ENCODE data around the gene CTDSP2.

CTDSP2 gene

GRCh38 chr12:57779736-57780135 lies 66.8 kb downstream of the CTDSP2 start:
- Histone ChIP-seq H3K27me3 (no peaks in the 10 kb centered on the region), H3K4me1 (ENCODE audit: control insufficient read depth in 1 of 2, insufficient read depth in 1 of 2, low read depth in 1 of 2, low read length in 1 of 2) (peaks cover 26 to 30% of the 10 kb centered on the region in 2 experiments), H3K36me3 (no peaks in the 10 kb centered on the region), H3K4me3 (ENCODE audit: low read depth in 1 of 2, low read length in 1 of 2) (no peak overlapping the region), H3K9me3 (no peaks in the 10 kb centered on the region), H3K27ac (no peak overlapping the region)
- TF ChIP-seq CTCF (IDR thresholded peaks at IDR 0.05) = no peak

GRCh38 chr12:57777911-57778310 lies 68.6 kb downstream of the CTDSP2 start:
- Histone ChIP-seq H3K4me1 (ENCODE audit: control insufficient read depth in 1 of 2, insufficient read depth in 1 of 2, low read depth in 1 of 2, low read length in 1 of 2) (peaks cover 22 to 26% of the 10 kb centered on the region in 2 experiments), H3K4me3 (ENCODE audit: low read depth in 1 of 2, low read length in 1 of 2) (no peak overlapping the region), H3K36me3 (no peaks in the 10 kb centered on the region), H3K27ac (no peak overlapping the region), H3K9me3 (no peaks in the 10 kb centered on the region), H3K27me3 (peaks cover 6% of the 10 kb centered on the region)
- TF ChIP-seq CTCF (IDR thresholded peaks at IDR 0.05) = no peak

GRCh38 chr12:57777367-57777766 lies 69.2 kb downstream of the CTDSP2 start:
- H3K27ac ChIP-seq = no peak overlapping the region
- peaks cover 9% of the 10 kb centered on the region for H3K27me3 ChIP-seq
- no peak for TF ChIP-seq CTCF (IDR thresholded peaks at IDR 0.05)
- H3K4me3 ChIP-seq (ENCODE audit: low read depth in 1 of 2, low read length in 1 of 2) = no peak overlapping the region
- peaks cover 25 to 28% of the 10 kb centered on the region in 2 experiments for H3K4me1 ChIP-seq (ENCODE audit: control insufficient read depth in 1 of 2, insufficient read depth in 1 of 2, low read depth in 1 of 2, low read length in 1 of 2)
- no peaks in the 10 kb centered on the region for H3K36me3 ChIP-seq
- H3K9me3 ChIP-seq = no peaks in the 10 kb centered on the region

- no peaks in the 10 kb centered on the region for H3K9me3 ChIP-seq
- no peak for TF ChIP-seq CTCF (IDR thresholded peaks at IDR 0.05)
- H3K27ac ChIP-seq = no peak overlapping the region
- H3K27me3 ChIP-seq = peaks cover 9% of the 10 kb centered on the region
- no peak overlapping the region for H3K4me3 ChIP-seq (ENCODE audit: low read depth in 1 of 2, low read length in 1 of 2)
- H3K4me1 ChIP-seq (ENCODE audit: control insufficient read depth in 1 of 2, insufficient read depth in 1 of 2, low read depth in 1 of 2, low read length in 1 of 2) = peaks cover 21 to 28% of the 10 kb centered on the region in 2 experiments
- H3K36me3 ChIP-seq = no peaks in the 10 kb centered on the region
Measured at GRCh38 chr12:57776247-57776587, 70.3 kb downstream of the CTDSP2 start.

- Histone ChIP-seq H3K27ac (no peak overlapping the region), H3K4me1 (ENCODE audit: control insufficient read depth in 1 of 2, insufficient read depth in 1 of 2, low read depth in 1 of 2, low read length in 1 of 2) (peaks cover 16 to 24% of the 10 kb centered on the region in 2 experiments), H3K36me3 (no peaks in the 10 kb centered on the region), H3K27me3 (peaks cover 9% of the 10 kb centered on the region), H3K9me3 (no peaks in the 10 kb centered on the region), H3K4me3 (ENCODE audit: low read depth in 1 of 2, low read length in 1 of 2) (no peak overlapping the region)
- TF ChIP-seq CTCF (IDR thresholded peaks at IDR 0.05) = no peak
Measured at GRCh38 chr12:57775563-57776246, 70.8 kb downstream of the CTDSP2 start.

Measured in neutrophil (primary cell).